Measurements from ENCODE around the gene MYLIP.

The MYLIP gene

GRCh38 chr6:16108419-16108818 is 20.5 kb upstream of the MYLIP start:
- Histone ChIP-seq H3K27ac (no peak overlapping the region), H3K9ac (no peak overlapping the region), H3K9me3 (ENCODE audit: control insufficient read depth, low read length) (no peaks in the 10 kb centered on the region), H2AFZ (no peak overlapping the region), H3K4me3 (ENCODE audit: low read depth, low read length) (no peak overlapping the region), H3K4me2 (ENCODE audit: low read length) (no peak overlapping the region), H3K4me1 (peaks cover 2% of the 10 kb centered on the region), H3K27me3 (ENCODE audit: control insufficient read depth, insufficient read depth, low read length) (no peaks in the 10 kb centered on the region), H3K36me3 (ENCODE audit: control insufficient read depth, insufficient read depth, low read length) (no peaks in the 10 kb centered on the region), H3K79me2 (no peaks in the 10 kb centered on the region)
- TF ChIP-seq CTCF (IDR thresholded peaks at IDR 0.05) = no peak

DNA sequence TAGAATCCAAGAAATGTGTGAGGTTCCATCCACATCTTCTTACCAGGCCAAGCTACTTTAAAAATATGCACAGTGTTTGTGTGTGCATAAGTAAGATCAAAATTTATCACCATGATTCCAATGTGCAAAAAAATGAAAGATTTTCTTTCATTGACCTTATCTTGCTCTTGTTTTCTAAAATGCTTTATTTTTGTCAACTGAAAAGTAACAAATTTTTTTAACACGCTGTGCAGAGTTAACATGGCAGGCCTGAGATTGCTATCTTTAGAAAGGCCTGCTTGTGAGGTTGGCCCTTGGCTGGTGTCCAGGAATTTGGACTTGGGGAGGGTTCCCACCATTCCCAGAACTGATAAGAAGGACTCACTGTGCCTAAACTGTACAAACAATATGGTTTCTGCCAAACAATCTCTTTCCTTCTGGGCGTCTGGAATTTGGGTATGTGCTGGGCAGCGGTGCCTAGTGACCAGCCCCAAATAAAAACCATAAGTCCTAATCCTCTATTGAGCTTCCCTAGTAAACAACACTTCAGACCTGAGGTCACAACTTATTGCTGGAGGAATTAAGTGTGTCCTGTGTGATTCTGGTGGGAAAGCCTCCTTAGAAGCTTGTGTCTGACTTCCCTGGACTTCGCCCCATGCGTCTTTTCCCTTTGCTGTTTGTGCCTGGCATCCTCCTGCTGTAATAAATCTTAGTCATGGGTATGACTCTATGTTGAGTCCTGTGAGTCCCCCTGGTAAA is 19.8 kb upstream of the MYLIP start:
- no peaks in the 10 kb centered on the region for H3K79me2 ChIP-seq
- H3K36me3 ChIP-seq (ENCODE audit: control insufficient read depth, insufficient read depth, low read length) = no peaks in the 10 kb centered on the region
- H3K4me3 ChIP-seq (ENCODE audit: low read depth, low read length) = no peak overlapping the region
- TF ChIP-seq CTCF (IDR thresholded peaks at IDR 0.05) = no peak
- H2AFZ ChIP-seq = no peak overlapping the region
- H3K27ac ChIP-seq = peak overlapping the region; percentile 25
- H3K4me2 ChIP-seq (ENCODE audit: low read length) = no peak overlapping the region
- H3K9ac ChIP-seq = no peak overlapping the region
- H3K9me3 ChIP-seq (ENCODE audit: control insufficient read depth, low read length) = no peaks in the 10 kb centered on the region
- peaks cover 2% of the 10 kb centered on the region for H3K4me1 ChIP-seq
- H3K27me3 ChIP-seq (ENCODE audit: control insufficient read depth, insufficient read depth, low read length) = no peaks in the 10 kb centered on the region

- H3K4me1 ChIP-seq = peaks cover 2% of the 10 kb centered on the region
- no peak overlapping the region for H3K4me3 ChIP-seq (ENCODE audit: low read depth, low read length)
- no peaks in the 10 kb centered on the region for H3K79me2 ChIP-seq
- H3K36me3 ChIP-seq (ENCODE audit: control insufficient read depth, insufficient read depth, low read length) = no peaks in the 10 kb centered on the region
- H3K27me3 ChIP-seq (ENCODE audit: control insufficient read depth, insufficient read depth, low read length) = no peaks in the 10 kb centered on the region
- no peak for TF ChIP-seq CTCF (IDR thresholded peaks at IDR 0.05)
- H3K27ac ChIP-seq = peak overlapping the region; percentile 25
- no peak overlapping the region for H3K9ac ChIP-seq
- H3K9me3 ChIP-seq (ENCODE audit: control insufficient read depth, low read length) = no peaks in the 10 kb centered on the region
- H2AFZ ChIP-seq = no peak overlapping the region
- no peak overlapping the region for H3K4me2 ChIP-seq (ENCODE audit: low read length)
Observed at GRCh38 chr6:16109659-16110305, 19.1 kb upstream of the MYLIP start.

DNA sequence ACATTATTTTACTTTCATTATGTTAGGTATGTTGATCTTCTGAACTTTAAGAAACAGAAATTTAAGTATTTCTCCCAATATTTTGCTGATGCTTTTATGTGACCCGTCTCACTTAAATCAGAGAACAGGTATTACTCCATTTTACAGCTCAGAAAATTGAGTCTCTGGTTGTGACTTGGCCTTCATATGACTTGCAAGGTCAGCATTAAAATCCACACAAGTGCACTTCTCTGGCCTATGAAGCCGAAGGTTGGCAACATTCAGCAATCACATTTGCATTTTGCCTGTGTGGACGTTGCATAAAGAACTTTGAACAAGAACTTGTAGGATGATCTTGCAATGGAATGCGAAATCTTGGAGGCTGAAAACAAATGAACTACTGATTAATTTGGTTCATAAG is 10.1 kb upstream of the MYLIP start:
- Histone ChIP-seq H3K4me3 (ENCODE audit: low read depth, low read length) (no peak overlapping the region), H3K36me3 (ENCODE audit: control insufficient read depth, insufficient read depth, low read length) (no peaks in the 10 kb centered on the region), H3K9me3 (ENCODE audit: control insufficient read depth, low read length) (no peaks in the 10 kb centered on the region), H3K27ac (no peak overlapping the region), H3K79me2 (no peaks in the 10 kb centered on the region), H2AFZ (no peak overlapping the region), H3K4me1 (no peaks in the 10 kb centered on the region), H3K27me3 (ENCODE audit: control insufficient read depth, insufficient read depth, low read length) (no peaks in the 10 kb centered on the region), H3K9ac (no peak overlapping the region), H3K4me2 (ENCODE audit: low read length) (no peak overlapping the region)
- no peak for TF ChIP-seq CTCF (IDR thresholded peaks at IDR 0.05)

DNA sequence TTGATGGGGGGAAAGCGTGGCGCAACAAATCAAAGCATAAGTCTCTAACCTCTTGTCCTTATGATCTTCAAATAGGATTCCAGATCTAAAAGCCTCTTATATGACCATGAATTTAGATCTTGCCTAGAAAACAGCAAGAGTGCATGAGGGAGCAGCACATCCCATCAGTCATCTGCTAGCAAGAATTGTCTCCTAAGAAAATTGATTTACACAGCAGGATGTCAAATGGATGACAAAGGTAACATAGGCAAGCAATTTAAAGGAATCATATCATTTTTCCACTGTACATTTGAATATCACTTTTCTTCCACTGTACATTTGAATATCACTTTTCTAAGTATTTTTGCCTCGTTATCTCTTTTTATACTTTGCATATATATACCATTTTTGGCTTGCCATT is 7.5 kb upstream of the MYLIP start:
- Histone ChIP-seq H3K36me3 (ENCODE audit: control insufficient read depth, insufficient read depth, low read length) (no peaks in the 10 kb centered on the region), H3K27ac (no peak overlapping the region), H3K79me2 (no peaks in the 10 kb centered on the region), H3K4me2 (ENCODE audit: low read length) (no peak overlapping the region), H2AFZ (no peak overlapping the region), H3K9ac (no peak overlapping the region), H3K27me3 (ENCODE audit: control insufficient read depth, insufficient read depth, low read length) (no peaks in the 10 kb centered on the region), H3K4me1 (no peaks in the 10 kb centered on the region), H3K4me3 (ENCODE audit: low read depth, low read length) (no peak overlapping the region), H3K9me3 (ENCODE audit: control insufficient read depth, low read length) (no peaks in the 10 kb centered on the region)
- TF ChIP-seq CTCF (IDR thresholded peaks at IDR 0.05) = no peak
